K562 (cell line): ENCODE measurements around the gene ST7. TPM values are rescaled to one million over a fixed set of nuclear protein-coding genes. Genes with fewer than 3 reads are reported as not detected.

Experiments used
- ATAC-seq: fragments of 200-7000 bp; cut with Tn5 transposase; 3 replicates; pipeline ENCODE4 v1.9.1; 2020; ENCODE audit warnings: moderate library complexity
- BruUV-seq: library from RNA; stranded (reverse); fragments of 400-500 nt; replicated peaks from 2 replicates; lab custom pipeline; 2021; lab: Mats Ljungman, UMichigan
- CTCF ChIA-PET: fragments of 300-600 bp; formaldehyde crosslinking; extraction: SDS; loops from one replicate; lab custom pipeline; 2021; ENCODE audit warnings: low intra/inter-chr PET ratio; lab: Yijun Ruan, JAX
- POLR2A ChIA-PET: fragments of 300-600, 350-650 bp; sonication (Branson Sonifier 250); formaldehyde crosslinking; extraction: SDS; loops from one replicate; lab custom pipeline; 2021; ENCODE audit warnings: antibody characterized with exemption, inconsistent platforms; lab: Yijun Ruan, JAX
- DNase-seq, 4 experiments: peaks; one replicate each; pipeline versions ENCODE4 v3.0.0 to v3.0.0-alpha.2; 2011 to 2018; ENCODE audit warnings: low spot score in 3 of 4, mixed read lengths in 3 of 4; ENCODE audit errors: extremely low read depth in 1 of 4
- FAIRE-seq: peaks from 2 replicates; lab custom pipeline; 2011; peaks lifted over from hg19 to GRCh38; lab: Jason Lieb, UNC
- H2AFZ ChIP-seq: 2 replicates; pipeline ENCODE4 v1.6.0; 2011; ENCODE audit warnings: low read depth, low read length, control low read depth, inconsistent platforms
- H3K27ac ChIP-seq: fragments of 200-600 bp; 3 replicates; pipeline ENCODE4 v1.8.0; 2011; ENCODE audit warnings: low read depth, mild to moderate bottlenecking, control low read depth, inconsistent platforms, low read length, moderate library complexity, mixed read lengths; ENCODE audit errors: extremely low read depth
- H3K27me3 ChIP-seq, 2 experiments: fragments of 300-600 bp in 1 of 2; 2 replicates in 1 of 2; 3 replicates in 1 of 2; pipeline versions ENCODE4 v1.6.0 to v1.8.0; 2011; ENCODE audit warnings: inconsistent platforms in 2 of 2, low read length in 2 of 2, mild to moderate bottlenecking in 1 of 2, mixed read lengths in 1 of 2, moderate library complexity in 1 of 2; ENCODE audit not compliant: control insufficient read depth in 2 of 2, insufficient read depth in 2 of 2
- H3K36me3 ChIP-seq: fragments of 300-600 bp; 3 replicates; pipeline ENCODE4 v1.8.0; 2011; ENCODE audit warnings: mild to moderate bottlenecking, low read length, inconsistent platforms; ENCODE audit not compliant: control insufficient read depth, insufficient read depth
- H3K4me1 ChIP-seq, 2 experiments: fragments of 200-600 bp in 1 of 2; replicated peaks in 1 of 2; 2 replicates in 1 of 2; 3 replicates in 1 of 2; pipeline versions ENCODE4 v1.5.1 to v1.8.0; 2011; ENCODE audit warnings: inconsistent platforms in 2 of 2, low read length in 2 of 2, mild to moderate bottlenecking in 1 of 2, mixed read lengths in 1 of 2, moderate library complexity in 1 of 2; ENCODE audit not compliant: control insufficient read depth in 2 of 2, insufficient read depth in 2 of 2
- H3K4me2 ChIP-seq: 2 replicates; pipeline ENCODE4 v1.6.1; 2011; ENCODE audit warnings: low read length, control low read depth, inconsistent platforms, mixed read lengths; ENCODE audit not compliant: insufficient read depth
- H3K4me3 ChIP-seq: fragments of 200-600 bp; sonication (generic), shearing (Covaris generic); 2 replicates; pipeline ENCODE4 v1.5.1; 2016; ENCODE audit warnings: control low read depth, inconsistent platforms
- H3K79me2 ChIP-seq: fragments of 200-600 bp; 3 replicates; pipeline ENCODE4 v1.8.0; 2011; ENCODE audit warnings: low read length, inconsistent platforms; ENCODE audit not compliant: control insufficient read depth, insufficient read depth
- H3K9ac ChIP-seq, 2 experiments: 2 replicates each; pipeline versions ENCODE4 v1.6.0 to v1.6.1; 2011; ENCODE audit warnings: low read depth in 2 of 2, low read length in 2 of 2, control low read depth in 1 of 2, inconsistent platforms in 1 of 2, mild to moderate bottlenecking in 1 of 2, mixed read lengths in 1 of 2; ENCODE audit not compliant: insufficient read depth in 1 of 2
- H3K9me1 ChIP-seq: one replicate; pipeline ENCODE4 v1.6.0; 2011; ENCODE audit warnings: inconsistent platforms, mild to moderate bottlenecking, low read length, moderate library complexity; ENCODE audit not compliant: control insufficient read depth, insufficient read depth
- H3K9me3 ChIP-seq: replicated peaks from 2 replicates; pipeline ENCODE4 v1.5.1; 2011; ENCODE audit warnings: low read depth, low read length, inconsistent platforms; ENCODE audit not compliant: control insufficient read depth, insufficient read depth
- H4K20me1 ChIP-seq: replicated peaks from 2 replicates; pipeline ENCODE4 v1.6.1; 2011; ENCODE audit warnings: low read length, inconsistent platforms, mixed read lengths; ENCODE audit not compliant: control insufficient read depth, insufficient read depth
- JUND ChIP-seq, 2 experiments: IDR thresholded peaks; 2 replicates in 1 of 2; 3 replicates in 1 of 2; pipeline ENCODE4 v1.6.1; 2011; ENCODE audit warnings: borderline replicate concordance in 2 of 2, low read depth in 2 of 2, low read length in 2 of 2, improper control_type of control experiment in 1 of 2, missing biosample characterization in 1 of 2, missing genetic modification characterization in 1 of 2, missing genetic modification reagents in 1 of 2
- WGBS: fragments of 100-300 bp; shearing (Covaris generic); methylation state at CpG from one replicate; pipeline ENCODE4 v1.1.6; 2016; ENCODE audit warnings: low coverage, mixed read lengths; ENCODE audit not compliant: insufficient coverage; ENCODE audit errors: missing lambda C conversion rate; 5-methylcytosine and 5-hydroxymethylcytosine counted together
- in situ Hi-C: fragments of 300-500 bp; cut with MboI; formaldehyde crosslinking; loops from 4 replicates; pipeline ENCODE4 v1.15.0; 2018; ENCODE audit warnings: inconsistent platforms, mixed read lengths
- intact Hi-C: fragments of 100-400 bp; cut with micrococcal nuclease; formaldehyde crosslinking; loops from 2 replicates; pipeline ENCODE4 v1.14.2; 2022
- polyA plus RNA-seq, 8 experiments: library from polyadenylated mRNA; depleted of rRNA in 4 of 8; stranded (reverse) in 5 of 8; unstranded in 3 of 8; fragments of >200 nt; fragmentation: Nextera tagmentation in 2 of 8; fragmentation: Illumina TruSeq in 1 of 8; extraction: Ambion mirVana in 2 of 8; extraction: Trizol in 1 of 8; gene quantifications; 2 replicates each; pipeline versions ENCODE4 v1.2.1 to v1.2.3, GENCODE V29; 2011 to 2014; ENCODE audit warnings: inconsistent platforms in 1 of 8, missing spikeins in 1 of 8
- total RNA-seq, 7 experiments: library from RNA; depleted of rRNA in 6 of 7; stranded (reverse); fragments of >200 nt in 6 of 7; fragmentation: Illumina TruSeq in 2 of 7; extraction: Trizol in 2 of 7; gene quantifications; 2 replicates each; pipeline versions ENCODE4 v1.2.1 to v1.2.3, GENCODE V29; 2011 to 2021; ENCODE audit warnings: low replicate concordance in 1 of 7
- TF ChIP-seq, protein P1 (sequence below): fragments of 450-650 bp; formaldehyde crosslinking; IDR thresholded peaks from 2 replicates; pipeline ENCODE4 v1.4.0; 2022; ENCODE audit warnings: missing genetic modification characterization

Gene ST7
- total and polyA plus RNA-seq, 9 of the 15 experiments (the other 6 are each of a cell fraction or from before 2014, with no cell fraction given) = 23.9 to 56.3 (median 36.9) TPM

DNA sequence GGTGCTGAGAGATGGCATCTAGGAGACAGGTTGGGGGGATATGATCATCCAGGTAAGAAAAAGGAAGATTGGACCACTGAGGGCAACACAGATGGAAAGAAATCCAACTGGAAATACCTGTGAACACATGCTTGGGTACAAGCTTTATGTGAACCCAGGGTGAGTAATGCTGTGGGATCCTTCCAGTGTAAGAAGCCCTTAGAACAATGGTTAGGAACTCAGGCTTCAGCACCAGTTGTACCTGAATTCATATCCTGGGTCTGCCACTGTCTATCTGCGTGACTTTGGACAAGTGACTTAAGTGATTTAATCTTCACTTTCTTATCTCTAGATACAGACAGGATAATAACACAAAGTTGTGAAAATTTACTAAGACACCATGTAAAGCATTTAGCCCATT, 131.0 kb downstream of the ST7 start (continued):
- TF ChIP-seq, protein P1, sequence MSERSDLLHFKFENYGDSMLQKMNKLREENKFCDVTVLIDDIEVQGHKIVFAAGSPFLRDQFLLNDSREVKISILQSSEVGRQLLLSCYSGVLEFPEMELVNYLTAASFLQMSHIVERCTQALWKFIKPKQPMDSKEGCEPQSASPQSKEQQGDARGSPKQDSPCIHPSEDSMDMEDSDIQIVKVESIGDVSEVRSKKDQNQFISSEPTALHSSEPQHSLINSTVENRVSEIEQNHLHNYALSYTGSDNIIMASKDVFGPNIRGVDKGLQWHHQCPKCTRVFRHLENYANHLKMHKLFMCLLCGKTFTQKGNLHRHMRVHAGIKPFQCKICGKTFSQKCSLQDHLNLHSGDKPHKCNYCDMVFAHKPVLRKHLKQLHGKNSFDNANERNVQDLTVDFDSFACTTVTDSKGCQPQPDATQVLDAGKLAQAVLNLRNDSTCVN (CRISPR knock-in tag) = 0 out of 2 replicates have a peak, but pooled peaks have one; percentile 42

DNA sequence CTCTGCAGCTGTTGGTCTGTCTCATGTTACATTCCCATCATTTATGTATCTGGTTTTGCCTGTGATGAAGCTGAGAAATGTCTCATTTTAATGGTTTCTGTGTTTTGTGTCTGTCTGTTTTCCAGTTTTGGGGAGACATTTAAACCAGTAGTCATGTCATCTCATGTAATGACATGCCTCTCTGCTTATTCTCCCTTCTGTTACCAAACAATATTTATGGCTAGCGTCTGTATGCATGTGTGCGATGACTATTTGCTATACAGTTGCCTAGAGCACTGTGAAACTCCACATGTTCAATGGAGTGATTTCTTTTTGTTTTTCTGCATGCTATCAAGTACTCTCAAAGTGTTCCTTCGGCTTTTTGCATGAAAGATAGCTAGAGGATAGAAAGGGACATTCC, 132.0 kb downstream of the ST7 start:
- in situ Hi-C loops = no loop called here
- ChIA-PET CTCF (no interaction called here), POLR2A (interaction anchor here (1.2 to 1.4 kb wide), 2 partner anchors 16 to 48 kb away, joined by 4 to 6 read pairs; no protein-coding TSS in a partner anchor)
- FAIRE-seq (no peak), ATAC-seq (no peak), DNase-seq (no peak)
- no peaks in the 10 kb centered on the region for H3K9me3 ChIP-seq
- H3K27ac ChIP-seq = no peak overlapping the region
- intact Hi-C loops = no loop called here
- no TSS peak for BruUV-seq
- no peak overlapping the region for H3K9ac ChIP-seq
- no peaks in the 10 kb centered on the region for H3K27me3 ChIP-seq
- H4K20me1 ChIP-seq = no peaks in the 10 kb centered on the region; the same call in 1 of the 2 replicates
- WGBS = 81% methylated on average over 3 of the region's 3 CpGs
- no peaks in the 10 kb centered on the region for H3K9me1 ChIP-seq
- H3K4me2 ChIP-seq = no peak overlapping the region
- no peak overlapping the region for H2AFZ ChIP-seq
- H3K4me1 ChIP-seq = peaks cover 11 to 28% of the 10 kb centered on the region in 2 experiments
- H3K79me2 ChIP-seq = peaks cover 57% of the 10 kb centered on the region
- TF ChIP-seq JUND (IDR thresholded peaks at IDR 0.05; ENCODE audit: borderline replicate concordance, low read depth, low read length) (no peak), JUND (tag; IDR thresholded peaks at IDR 0.05; ENCODE audit: borderline replicate concordance, low read depth, low read length) (no peak)
- H3K36me3 ChIP-seq = peaks cover 6% of the 10 kb centered on the region; the same call in 1 of the 3 replicates
- no peak overlapping the region for H3K4me3 ChIP-seq
